Activated naive CD8-positive, alpha-beta T cell treated with anti-CD3 and anti-CD28 coated beads for 36 hours (primary cell): ENCODE measurements around the gene CPNE4. TPM values are rescaled to one million over a fixed set of nuclear protein-coding genes. Genes with fewer than 3 reads are reported as not detected.

ENCODE experiments used
- DNase-seq: peaks from one replicate; pipeline ENCODE4 v3.0.0; 2021
- H3K27ac Mint-ChIP-seq: one replicate; pipeline ENCODE4 v1.8.0; 2022; ENCODE audit warnings: mild to moderate bottlenecking, moderate library complexity, mixed read lengths
- H3K27me3 Mint-ChIP-seq: one replicate; pipeline ENCODE4 v1.8.0; 2022; ENCODE audit warnings: mild to moderate bottlenecking, mixed read lengths
- H3K36me3 Mint-ChIP-seq: one replicate; pipeline ENCODE4 v1.8.0; 2021; ENCODE audit warnings: mild to moderate bottlenecking, mixed read lengths
- H3K4me1 Mint-ChIP-seq: one replicate; pipeline ENCODE4 v1.8.0; 2021; ENCODE audit warnings: mixed read lengths
- H3K4me3 Mint-ChIP-seq: one replicate; pipeline ENCODE4 v1.8.0; 2022; ENCODE audit warnings: mild to moderate bottlenecking, moderate library complexity, mixed read lengths
- H3K9me3 Mint-ChIP-seq: one replicate; pipeline ENCODE4 v1.8.0; 2022; ENCODE audit warnings: mixed read lengths
- total RNA-seq, 2 experiments: library from RNA; stranded (reverse); gene quantifications; one replicate each; pipeline ENCODE4 v1.2.3, GENCODE V29; 2021

CPNE4 gene
- total RNA-seq, 2 experiments from 2014 or later: not detected

- no peak overlapping the region for H3K4me3 Mint-ChIP-seq
- peaks cover 2% of the 10 kb centered on the region for H3K9me3 Mint-ChIP-seq
- H3K4me1 Mint-ChIP-seq: no peaks in the 10 kb centered on the region
- H3K27ac Mint-ChIP-seq: no peak overlapping the region
- peaks cover 15% of the 10 kb centered on the region for H3K27me3 Mint-ChIP-seq
- no peaks in the 10 kb centered on the region for H3K36me3 Mint-ChIP-seq
- DNase-seq: no peak
Measured at GRCh38 chr3:131744765-131745164, 290.0 kb downstream of the CPNE4 start.

DNA sequence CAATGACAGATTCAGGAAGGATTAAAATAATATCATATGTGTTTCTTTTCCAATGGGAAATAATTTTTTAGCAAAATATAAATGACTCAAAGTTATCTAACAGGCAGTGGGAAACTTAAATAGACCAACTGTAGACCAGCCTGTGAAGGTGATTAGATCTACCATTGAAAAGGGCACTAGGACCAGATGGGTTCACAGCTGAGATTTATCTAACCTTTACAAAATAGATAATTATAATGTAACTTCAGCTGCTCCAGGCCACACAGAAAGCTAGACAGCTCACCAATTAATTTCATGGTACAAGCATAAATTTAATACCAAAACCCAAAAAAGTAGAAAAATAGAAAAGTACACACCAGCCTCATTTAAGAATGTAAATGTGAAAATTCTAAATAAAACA is 291.7 kb downstream of the CPNE4 start:
- H3K9me3 Mint-ChIP-seq: no peaks in the 10 kb centered on the region
- peaks cover 13% of the 10 kb centered on the region for H3K27me3 Mint-ChIP-seq
- no peak for DNase-seq
- no peak overlapping the region for H3K27ac Mint-ChIP-seq
- H3K36me3 Mint-ChIP-seq: no peaks in the 10 kb centered on the region
- no peaks in the 10 kb centered on the region for H3K4me1 Mint-ChIP-seq
- no peak overlapping the region for H3K4me3 Mint-ChIP-seq

- H3K27me3 Mint-ChIP-seq: peaks cover 9% of the 10 kb centered on the region
- no peak for DNase-seq
- no peak overlapping the region for H3K27ac Mint-ChIP-seq
- H3K9me3 Mint-ChIP-seq: no peaks in the 10 kb centered on the region
- H3K36me3 Mint-ChIP-seq: no peaks in the 10 kb centered on the region
- H3K4me3 Mint-ChIP-seq: no peak overlapping the region
- H3K4me1 Mint-ChIP-seq: no peaks in the 10 kb centered on the region
Measured at GRCh38 chr3:131739211-131739610, 295.6 kb downstream of the CPNE4 start.

DNA sequence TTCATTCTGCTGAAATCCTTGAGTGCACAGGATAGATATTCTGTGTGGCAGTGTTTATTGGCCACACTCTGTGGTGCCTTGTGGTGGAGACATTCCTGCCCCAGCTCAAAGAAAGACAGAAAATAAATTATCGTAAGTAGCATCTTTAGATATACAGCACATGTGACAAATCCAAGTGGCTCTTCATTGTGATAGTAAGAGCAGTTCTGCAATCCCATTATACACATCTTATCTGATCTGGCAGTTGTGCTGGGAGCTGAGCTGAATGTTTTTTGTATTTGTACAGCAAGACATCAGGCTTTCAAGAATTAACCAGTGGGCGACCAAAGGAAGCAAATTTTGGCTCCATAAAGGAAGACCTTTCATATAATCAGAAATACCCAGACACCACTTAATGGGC is 296.7 kb downstream of the CPNE4 start:
- peaks cover 12% of the 10 kb centered on the region for H3K27me3 Mint-ChIP-seq
- H3K4me1 Mint-ChIP-seq: no peaks in the 10 kb centered on the region
- no peaks in the 10 kb centered on the region for H3K9me3 Mint-ChIP-seq
- DNase-seq: no peak
- no peak overlapping the region for H3K27ac Mint-ChIP-seq
- H3K36me3 Mint-ChIP-seq: no peaks in the 10 kb centered on the region
- no peak overlapping the region for H3K4me3 Mint-ChIP-seq

DNA sequence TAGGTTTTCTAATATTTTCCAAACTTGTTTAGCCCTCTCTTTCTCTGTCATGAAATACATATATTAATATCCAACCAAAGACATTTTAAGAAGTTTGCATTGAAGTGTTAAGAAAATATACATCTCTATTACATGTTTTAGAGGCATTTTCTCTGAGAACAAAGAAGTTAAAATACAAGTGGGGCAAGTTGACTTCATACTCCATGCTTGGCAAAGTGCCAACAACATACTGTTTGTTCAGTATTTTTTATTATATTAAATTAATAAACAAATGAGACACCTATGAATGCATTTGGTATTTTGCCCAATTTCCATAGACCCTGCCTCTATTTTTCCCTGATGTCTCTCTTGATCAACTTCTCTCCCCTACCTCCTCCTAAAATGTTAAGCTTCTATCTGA is 299.3 kb downstream of the CPNE4 start:
- no peak for DNase-seq
- no peaks in the 10 kb centered on the region for H3K9me3 Mint-ChIP-seq
- no peaks in the 10 kb centered on the region for H3K36me3 Mint-ChIP-seq
- peaks cover 12% of the 10 kb centered on the region for H3K4me1 Mint-ChIP-seq
- no peak overlapping the region for H3K4me3 Mint-ChIP-seq
- H3K27me3 Mint-ChIP-seq: peaks cover 6% of the 10 kb centered on the region
- no peak overlapping the region for H3K27ac Mint-ChIP-seq

- Mint-ChIP-seq H3K4me1 (peaks cover 14% of the 10 kb centered on the region), H3K9me3 (no peaks in the 10 kb centered on the region), H3K27me3 (peaks cover 2% of the 10 kb centered on the region), H3K36me3 (no peaks in the 10 kb centered on the region), H3K27ac (no peak overlapping the region), H3K4me3 (no peak overlapping the region)
- DNase-seq: no peak
Measured at GRCh38 chr3:131735116-131735515, 299.7 kb downstream of the CPNE4 start.

- no peak overlapping the region for H3K27ac Mint-ChIP-seq
- H3K4me1 Mint-ChIP-seq: peaks cover 15% of the 10 kb centered on the region
- H3K27me3 Mint-ChIP-seq: peaks cover 7% of the 10 kb centered on the region
- DNase-seq: no peak
- H3K4me3 Mint-ChIP-seq: no peak overlapping the region
- H3K9me3 Mint-ChIP-seq: no peaks in the 10 kb centered on the region
- H3K36me3 Mint-ChIP-seq: no peaks in the 10 kb centered on the region
Measured at GRCh38 chr3:131733086-131733841, 301.6 kb downstream of the CPNE4 start.

DNA sequence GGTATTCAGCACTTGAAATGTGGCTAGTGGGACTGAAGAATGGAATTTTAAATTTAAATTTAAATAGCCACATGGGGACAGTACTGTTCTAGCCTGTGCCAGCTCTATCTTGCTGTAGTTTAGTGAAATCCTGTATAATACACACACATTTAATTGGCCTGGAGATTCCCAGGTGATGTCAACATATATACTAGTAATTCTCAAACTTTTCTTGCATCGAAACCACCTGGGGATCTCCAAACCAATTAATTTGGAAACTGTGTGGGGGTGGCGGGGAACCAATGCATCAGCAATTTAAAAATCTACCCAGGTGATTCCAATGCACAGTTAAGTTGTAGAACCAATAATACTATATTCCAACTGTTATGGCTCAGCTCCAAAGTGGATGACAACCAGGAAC is 303.1 kb downstream of the CPNE4 start:
- Mint-ChIP-seq H3K27ac (no peak overlapping the region), H3K36me3 (no peaks in the 10 kb centered on the region)
- DNase-seq: peak; percentile 36

DNA sequence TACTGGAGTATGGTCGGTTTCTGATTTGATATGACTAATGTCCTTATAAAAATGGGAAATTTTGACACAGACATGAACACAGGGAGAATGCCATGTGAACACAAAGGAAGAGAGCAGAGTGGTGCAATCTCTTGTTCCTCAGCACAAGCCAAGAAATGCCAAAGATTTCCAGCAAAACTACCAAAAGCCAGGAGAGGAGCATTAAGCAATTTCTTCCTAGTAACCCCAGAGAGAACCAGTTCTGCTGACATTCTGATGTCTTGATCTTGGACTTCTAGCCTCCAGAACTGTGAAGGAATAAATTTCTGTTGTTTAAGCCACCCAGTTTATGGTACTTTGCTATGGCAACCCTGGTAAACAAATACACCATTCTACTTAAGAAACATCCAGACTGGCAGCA is 304.2 kb downstream of the CPNE4 start:
- Mint-ChIP-seq H3K4me3 (no peak overlapping the region), H3K27ac (no peak overlapping the region), H3K9me3 (no peaks in the 10 kb centered on the region), H3K4me1 (peaks cover 15% of the 10 kb centered on the region), H3K36me3 (no peaks in the 10 kb centered on the region), H3K27me3 (peaks cover 11% of the 10 kb centered on the region)
- no peak for DNase-seq

More for the DNA sequence above, 303.1 kb downstream of the CPNE4 start:
- Mint-ChIP-seq H3K9me3 (no peaks in the 10 kb centered on the region), H3K4me3 (no peak overlapping the region), H3K27me3 (peaks cover 11% of the 10 kb centered on the region), H3K4me1 (peaks cover 15% of the 10 kb centered on the region)

DNA sequence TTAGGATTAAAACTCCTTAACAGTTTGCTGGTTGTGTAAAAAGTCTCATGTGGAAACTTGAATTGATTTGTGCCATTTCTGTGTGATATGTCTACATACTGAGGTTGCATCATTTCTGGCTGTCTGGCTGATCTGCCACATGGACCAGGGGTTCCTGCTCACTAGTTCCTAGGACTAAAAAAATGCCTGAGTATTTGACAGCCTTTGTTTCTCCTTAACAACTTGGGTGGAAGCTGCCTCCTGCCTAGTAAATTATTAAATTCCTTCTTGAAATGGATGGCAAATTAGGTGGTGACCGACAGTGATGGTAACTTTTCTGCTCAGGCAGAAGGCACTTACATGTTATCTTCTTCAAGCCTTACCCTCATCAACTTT is 305.2 kb downstream of the CPNE4 start:
- no peaks in the 10 kb centered on the region for H3K36me3 Mint-ChIP-seq
- no peak overlapping the region for H3K27ac Mint-ChIP-seq
- H3K4me1 Mint-ChIP-seq: peaks cover 15% of the 10 kb centered on the region
- H3K9me3 Mint-ChIP-seq: no peaks in the 10 kb centered on the region
- H3K4me3 Mint-ChIP-seq: no peak overlapping the region
- H3K27me3 Mint-ChIP-seq: peaks cover 11% of the 10 kb centered on the region
- DNase-seq: no peak

DNA sequence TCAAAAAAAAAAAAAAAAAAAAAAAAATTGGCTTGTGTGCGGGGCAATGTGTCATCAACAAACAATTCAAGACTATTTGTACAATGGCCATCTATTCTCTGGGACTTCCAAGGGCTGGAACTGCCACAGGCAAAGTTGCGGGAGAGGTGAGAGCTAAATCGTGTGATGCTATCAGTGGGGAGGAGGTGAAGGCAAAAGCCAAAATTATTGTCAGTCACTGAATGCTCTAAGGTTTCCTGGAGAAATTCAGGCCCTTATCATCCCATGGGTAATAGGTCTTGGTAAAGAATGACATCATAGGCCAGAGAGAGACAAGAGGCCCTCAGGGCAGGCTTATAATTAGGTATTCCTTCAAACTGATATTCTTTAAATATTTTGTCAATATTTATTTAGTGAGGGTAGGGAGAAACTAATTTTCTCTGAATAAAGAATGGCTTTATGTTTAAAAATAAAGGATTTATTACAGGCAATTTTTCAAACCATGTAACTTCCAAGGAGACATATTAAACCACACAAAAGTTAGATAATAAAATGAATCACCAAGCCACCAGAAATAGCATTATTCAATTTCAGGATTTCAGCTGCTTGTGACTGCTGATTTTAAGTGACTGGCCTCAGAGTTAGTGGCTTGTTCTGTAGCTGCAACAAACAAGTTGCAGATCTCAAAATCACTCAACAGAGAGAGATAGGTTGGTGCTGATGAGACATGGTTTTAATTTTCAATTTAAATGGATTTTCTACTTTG is 305.7 kb downstream of the CPNE4 start:
- Mint-ChIP-seq H3K4me1 (peaks cover 15% of the 10 kb centered on the region), H3K4me3 (no peak overlapping the region), H3K27ac (no peak overlapping the region), H3K9me3 (no peaks in the 10 kb centered on the region), H3K36me3 (no peaks in the 10 kb centered on the region), H3K27me3 (peaks cover 10% of the 10 kb centered on the region)
- DNase-seq: no peak

- DNase-seq: no peak
- Mint-ChIP-seq H3K4me1 (peaks cover 3% of the 10 kb centered on the region), H3K27me3 (peaks cover 25% of the 10 kb centered on the region), H3K9me3 (no peaks in the 10 kb centered on the region), H3K4me3 (no peak overlapping the region), H3K27ac (no peak overlapping the region), H3K36me3 (no peaks in the 10 kb centered on the region)
Measured at GRCh38 chr3:131725414-131725813, 309.4 kb downstream of the CPNE4 start.

DNA sequence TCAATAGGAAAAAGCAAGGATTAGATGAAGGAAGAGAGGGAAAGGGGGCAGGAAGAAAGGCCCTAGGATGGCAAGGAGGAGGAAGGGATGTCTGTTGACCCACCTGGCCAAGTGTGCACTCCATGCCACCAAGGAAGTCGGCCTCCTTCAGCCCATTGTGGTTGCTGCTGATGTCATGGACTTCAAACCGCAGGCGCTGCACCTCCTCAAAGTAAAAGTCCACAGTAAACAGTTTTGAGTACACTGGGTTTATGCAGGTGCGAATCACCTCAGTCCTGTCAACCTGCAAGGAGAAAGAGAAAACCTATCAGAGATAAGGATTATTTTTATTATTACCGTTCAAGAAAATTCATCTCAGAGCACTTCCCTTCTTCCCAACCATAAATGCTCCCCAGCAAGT is 311.5 kb downstream of the CPNE4 start:
- Mint-ChIP-seq H3K4me3 (no peak overlapping the region), H3K36me3 (no peaks in the 10 kb centered on the region), H3K27me3 (peaks cover 21% of the 10 kb centered on the region), H3K9me3 (no peaks in the 10 kb centered on the region), H3K4me1 (no peaks in the 10 kb centered on the region), H3K27ac (no peak overlapping the region)
- no peak for DNase-seq

DNA sequence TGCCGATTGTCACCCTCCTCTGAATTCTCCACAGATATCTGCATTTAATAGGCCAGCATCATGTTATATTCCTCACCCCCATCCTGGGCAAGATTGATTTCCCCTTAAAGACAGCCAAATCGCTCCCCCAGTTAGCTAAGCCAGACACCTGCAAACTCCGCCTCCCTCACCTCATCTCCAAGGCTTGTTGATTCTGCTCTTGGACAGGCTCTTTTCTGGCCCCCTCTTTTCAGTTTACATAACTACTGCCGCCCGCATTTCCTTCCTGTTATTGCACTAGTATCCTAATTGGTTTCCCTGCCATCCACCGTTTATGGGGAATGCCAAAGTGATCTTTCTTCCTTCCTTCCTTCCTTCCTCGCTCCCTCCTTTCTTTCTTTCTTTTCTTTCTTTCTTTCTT is 317.3 kb downstream of the CPNE4 start:
- no peak overlapping the region for H3K4me3 Mint-ChIP-seq
- no peak overlapping the region for H3K27ac Mint-ChIP-seq
- no peak for DNase-seq
- H3K27me3 Mint-ChIP-seq: peaks cover 6% of the 10 kb centered on the region
- H3K9me3 Mint-ChIP-seq: no peaks in the 10 kb centered on the region
- H3K4me1 Mint-ChIP-seq: peaks cover 6% of the 10 kb centered on the region
- no peaks in the 10 kb centered on the region for H3K36me3 Mint-ChIP-seq

DNA sequence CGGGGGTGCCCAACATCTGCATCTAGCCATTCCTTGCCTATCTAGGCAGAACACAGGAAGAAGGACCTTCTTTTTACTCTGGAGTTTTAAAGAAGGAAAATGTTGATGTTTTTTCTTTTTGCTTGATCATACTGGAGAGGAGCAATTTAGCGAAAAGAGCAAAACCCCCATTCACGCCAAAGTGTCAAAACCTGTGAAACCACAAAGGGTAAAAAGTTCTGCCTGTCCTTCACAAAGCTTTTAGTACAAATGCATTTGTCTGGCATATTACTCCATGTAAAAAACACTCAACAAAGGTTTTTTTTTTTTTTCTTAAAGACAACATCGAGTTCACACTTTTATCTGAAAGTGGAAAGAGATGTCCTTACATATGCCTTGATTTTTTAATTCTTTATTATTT is 317.9 kb downstream of the CPNE4 start:
- no peaks in the 10 kb centered on the region for H3K9me3 Mint-ChIP-seq
- no peaks in the 10 kb centered on the region for H3K36me3 Mint-ChIP-seq
- H3K4me1 Mint-ChIP-seq: peaks cover 6% of the 10 kb centered on the region
- no peak overlapping the region for H3K4me3 Mint-ChIP-seq
- no peak for DNase-seq
- H3K27ac Mint-ChIP-seq: no peak overlapping the region
- peaks cover 4% of the 10 kb centered on the region for H3K27me3 Mint-ChIP-seq

- DNase-seq: no peak
- Mint-ChIP-seq H3K27me3 (peaks cover 4% of the 10 kb centered on the region), H3K36me3 (no peaks in the 10 kb centered on the region), H3K4me1 (peaks cover 6% of the 10 kb centered on the region), H3K9me3 (no peaks in the 10 kb centered on the region), H3K4me3 (no peak overlapping the region), H3K27ac (no peak overlapping the region)
Measured at GRCh38 chr3:131716007-131716406, 318.8 kb downstream of the CPNE4 start.
